Choroid plexus epithelial cell (primary cell): ENCODE data around the gene HTRA1.
A peak's percentile ranks its signal among the peaks of the same experiment; 100 is the strongest.

Experiments used
- DNase-seq: peaks from one replicate; pipeline ENCODE4 v3.0.0-alpha.2; 2010; ENCODE audit warnings: low read depth
- H3K4me3 ChIP-seq: 2 replicates; pipeline ENCODE4 v1.5.1; 2011; ENCODE audit warnings: low read depth, mild to moderate bottlenecking, control low read depth, low read length, moderate library complexity
- CTCF ChIP-seq: conservative IDR thresholded peaks from 2 replicates; pipeline ENCODE4 v1.5.1; 2011; ENCODE audit warnings: low read depth, mild to moderate bottlenecking, control low read depth, inconsistent platforms, low read length, moderate library complexity

HTRA1 gene

GRCh38 chr10:122519144-122519543 lies 57.8 kb downstream of the HTRA1 start:
- H3K4me3 ChIP-seq, result no peak overlapping the region
- no peak for DNase-seq
- TF ChIP-seq CTCF, result no peak

GRCh38 chr10:122519873-122520272 lies 58.5 kb downstream of the HTRA1 start:
- DNase-seq, result no peak
- TF ChIP-seq CTCF, result no peak
- H3K4me3 ChIP-seq, result no peak overlapping the region

GRCh38 chr10:122521011-122521410 lies 59.7 kb downstream of the HTRA1 start:
- no peak for DNase-seq
- TF ChIP-seq CTCF, result no peak
- no peak overlapping the region for H3K4me3 ChIP-seq

GRCh38 chr10:122524811-122525210 lies 63.5 kb downstream of the HTRA1 start:
- DNase-seq, result no peak
- no peak overlapping the region for H3K4me3 ChIP-seq
- TF ChIP-seq CTCF, result no peak

- DNase-seq, result peak; percentile 9
- TF ChIP-seq CTCF, result peak; percentile 31
Observed at GRCh38 chr10:122525788-122526187, 64.4 kb downstream of the HTRA1 start.

GRCh38 chr10:122526892-122527291 lies 65.5 kb downstream of the HTRA1 start:
- TF ChIP-seq CTCF, result no peak
- DNase-seq, result no peak
- H3K4me3 ChIP-seq, result no peak overlapping the region

More at GRCh38 chr10:122525788-122526187, 64.4 kb downstream of the HTRA1 start:
- H3K4me3 ChIP-seq, result no peak overlapping the region

GRCh38 chr10:122530177-122530576 lies 68.8 kb downstream of the HTRA1 start:
- no peak for DNase-seq
- H3K4me3 ChIP-seq, result no peak overlapping the region
- TF ChIP-seq CTCF, result no peak
